IMR-90 (cell line): ENCODE measurements around the gene AGAP1. TPM values are rescaled to one million over a fixed set of nuclear protein-coding genes. Genes with fewer than 3 reads are reported as not detected.

Experiments used
- ATAC-seq: fragments of 200-7000 bp; cut with Tn5 transposase; 2 replicates; pipeline ENCODE4 v1.9.1; 2020; ENCODE audit warnings: low read depth, mild to moderate bottlenecking, moderate library complexity
- BruUV-seq: library from RNA; stranded (reverse); fragments of 400-500 nt; replicated peaks from 2 replicates; lab custom pipeline; 2021; lab: Mats Ljungman, UMichigan
- CTCF ChIA-PET: fragments of 300-600 bp; formaldehyde crosslinking; extraction: SDS; loops from one replicate; lab custom pipeline; 2021; ENCODE audit warnings: antibody characterized with exemption; lab: Yijun Ruan, JAX
- POLR2A ChIA-PET: fragments of 300-600 bp; sonication (Branson Sonifier 250); formaldehyde crosslinking; loops from one replicate; lab custom pipeline; 2022; ENCODE audit warnings: antibody characterized with exemption; ENCODE audit not compliant: unreplicated experiment; lab: Charles Lee
- DNase-seq: peaks from one replicate; pipeline ENCODE4 v3.0.0; 2013
- H2AFZ ChIP-seq: replicated peaks from 2 replicates; pipeline ENCODE3; 2013; ENCODE audit warnings: low read length, mild to moderate bottlenecking; ENCODE audit not compliant: poor library complexity
- H2AK5ac ChIP-seq: 2 replicates; pipeline ENCODE4 v1.6.1; 2013; ENCODE audit warnings: low read depth, low read length, inconsistent platforms
- H2AK9ac ChIP-seq: replicated peaks from 2 replicates; pipeline ENCODE3; 2013; ENCODE audit warnings: mild to moderate bottlenecking, low read depth, low read length, moderate library complexity; ENCODE audit not compliant: poor library complexity
- H2BK120ac ChIP-seq: 2 replicates; pipeline ENCODE4 v1.6.1; 2013; ENCODE audit warnings: low read depth, low read length, inconsistent platforms
- H2BK15ac ChIP-seq: 3 replicates; pipeline ENCODE4 v1.6.1; 2013; ENCODE audit warnings: low read depth, low read length, inconsistent platforms
- H2BK20ac ChIP-seq: 2 replicates; pipeline ENCODE4 v1.6.1; 2013; ENCODE audit warnings: low read depth, mild to moderate bottlenecking, inconsistent platforms, low read length, moderate library complexity
- H2BK5ac ChIP-seq: 2 replicates; pipeline ENCODE4 v1.6.1; 2013; ENCODE audit warnings: mild to moderate bottlenecking, low read depth, low read length, inconsistent platforms; ENCODE audit not compliant: poor library complexity, severe bottlenecking
- H3K14ac ChIP-seq: replicated peaks from 2 replicates; pipeline ENCODE4 v1.6.1; 2013; ENCODE audit warnings: low read depth, low read length, inconsistent platforms
- H3K18ac ChIP-seq: 2 replicates; pipeline ENCODE4 v1.6.1; 2013; ENCODE audit warnings: low read depth, low read length, control low read depth
- H3K23ac ChIP-seq: 2 replicates; pipeline ENCODE4 v1.6.1; 2013; ENCODE audit warnings: low read depth, low read length, inconsistent platforms
- H3K27ac ChIP-seq: 2 replicates; pipeline ENCODE4 v1.5.1; 2013; ENCODE audit warnings: mild to moderate bottlenecking, control low read depth, low read length; ENCODE audit not compliant: insufficient read depth
- H3K27me3 ChIP-seq: 2 replicates; pipeline ENCODE4 v1.6.1; 2013; ENCODE audit warnings: low read length; ENCODE audit not compliant: control insufficient read depth, insufficient read depth
- H3K36me3 ChIP-seq: 2 replicates; pipeline ENCODE4 v1.6.1; 2013; ENCODE audit warnings: low read length, mixed read lengths; ENCODE audit not compliant: control insufficient read depth, insufficient read depth
- H3K4ac ChIP-seq: 2 replicates; pipeline ENCODE4 v1.6.1; 2013; ENCODE audit warnings: low read depth, low read length, inconsistent platforms
- H3K4me1 ChIP-seq: 2 replicates; pipeline ENCODE4 v1.6.1; 2013; ENCODE audit warnings: low read length, mixed read lengths; ENCODE audit not compliant: control insufficient read depth, insufficient read depth
- H3K4me2 ChIP-seq: 2 replicates; pipeline ENCODE4 v1.6.1; 2013; ENCODE audit warnings: low read depth, mild to moderate bottlenecking, control low read depth, low read length, moderate library complexity
- H3K4me3 ChIP-seq: 2 replicates; pipeline ENCODE4 v1.5.1; 2013; ENCODE audit warnings: low read depth, mild to moderate bottlenecking, control low read depth, low read length, moderate library complexity; ENCODE audit not compliant: insufficient read depth
- H3K56ac ChIP-seq: 2 replicates; pipeline ENCODE4 v1.6.1; 2013; ENCODE audit warnings: low read length, inconsistent platforms; ENCODE audit not compliant: insufficient read depth; ENCODE audit errors: extremely low read depth
- H3K79me1 ChIP-seq, 2 experiments: 2 replicates each; pipeline ENCODE4 v1.6.1; 2013; ENCODE audit warnings: low read length in 2 of 2, inconsistent platforms in 1 of 2, low read depth in 1 of 2
- H3K9ac ChIP-seq: 2 replicates; pipeline ENCODE4 v1.6.1; 2013; ENCODE audit warnings: low read depth, low read length, control low read depth
- H3K9me1 ChIP-seq: 2 replicates; pipeline ENCODE4 v1.6.1; 2013; ENCODE audit warnings: low read length, inconsistent platforms; ENCODE audit not compliant: insufficient read depth
- H3K9me3 ChIP-seq: 2 replicates; pipeline ENCODE4 v1.6.1; 2013; ENCODE audit warnings: low read length; ENCODE audit not compliant: control insufficient read depth, insufficient read depth
- H4K20me1 ChIP-seq: 2 replicates; pipeline ENCODE4 v1.6.1; 2013; ENCODE audit warnings: low read length, inconsistent platforms; ENCODE audit not compliant: insufficient read depth
- H4K5ac ChIP-seq: 2 replicates; pipeline ENCODE4 v1.6.1; 2013; ENCODE audit warnings: mild to moderate bottlenecking, low read depth, low read length, control low read depth
- H4K8ac ChIP-seq, 2 experiments: 2 replicates each; pipeline ENCODE4 v1.6.1; 2013; ENCODE audit warnings: low read depth in 2 of 2, low read length in 2 of 2, control low read depth in 1 of 2, inconsistent platforms in 1 of 2
- H4K91ac ChIP-seq: 2 replicates; pipeline ENCODE4 v1.6.1; 2013; ENCODE audit warnings: low read depth, low read length, inconsistent platforms; ENCODE audit not compliant: insufficient read depth
- CEBPB ChIP-seq: IDR thresholded peaks from 2 replicates; pipeline ENCODE4 v1.6.1; 2012; ENCODE audit warnings: low read depth, low read length, improper control_type of control experiment
- MAFK ChIP-seq: IDR thresholded peaks from 2 replicates; pipeline ENCODE4 v1.6.1; 2012; ENCODE audit warnings: low read depth, low read length, improper control_type of control experiment
- MAZ ChIP-seq: IDR thresholded peaks from 2 replicates; pipeline ENCODE4 v1.6.1; 2012; ENCODE audit warnings: low read depth, mild to moderate bottlenecking, low read length, improper control_type of control experiment, moderate library complexity, borderline replicate concordance
- POLR2A ChIP-seq: IDR thresholded peaks from 2 replicates; pipeline ENCODE4 v1.6.1; 2012; ENCODE audit warnings: mild to moderate bottlenecking, low read depth, low read length
- RAD21 ChIP-seq: IDR thresholded peaks from 2 replicates; pipeline ENCODE4 v1.6.1; 2012; ENCODE audit warnings: low read length, improper control_type of control experiment
- RCOR1 ChIP-seq: IDR thresholded peaks from 2 replicates; pipeline ENCODE4 v1.6.1; 2012; ENCODE audit warnings: mild to moderate bottlenecking, low read length, improper control_type of control experiment; ENCODE audit not compliant: insufficient replicate concordance
- RFX5 ChIP-seq: IDR thresholded peaks from 2 replicates; pipeline ENCODE4 v1.8.0; 2012; ENCODE audit warnings: low read depth, mild to moderate bottlenecking, low read length, moderate library complexity
- SMC3 ChIP-seq: fragments of 150-350 bp; IDR thresholded peaks from 2 replicates; pipeline ENCODE4 v1.6.1; 2016; ENCODE audit warnings: low read depth, mild to moderate bottlenecking, antibody characterized with exemption, low read length, moderate library complexity
- USF2 ChIP-seq: fragments of 150-350 bp; IDR thresholded peaks from 2 replicates; pipeline ENCODE4 v1.6.1; 2017; ENCODE audit warnings: mild to moderate bottlenecking, antibody characterized with exemption, low read length, low read depth
- WGBS, 2 experiments: methylation state at CpG; one replicate each; pipeline versions ENCODE4 v1.1.5 to v1.1.7; 2013; ENCODE audit warnings: missing lambda C conversion rate in 2 of 2; ENCODE audit not compliant: insufficient read length in 1 of 2; ENCODE audit errors: extremely low coverage in 2 of 2; 5-methylcytosine and 5-hydroxymethylcytosine counted together
- dilution Hi-C: fragments of 300-500 bp; cut with HindIII; formaldehyde crosslinking; loops from one replicate; pipeline ENCODE4 v1.14.3; 2018; ENCODE audit warnings: low sequenced_read_pairs; ENCODE audit not compliant: unreplicated experiment
- in situ Hi-C: fragments of 300-500 bp; cut with MboI; formaldehyde crosslinking; loops from 3 replicates; pipeline ENCODE4 v1.14.3; 2019; ENCODE audit warnings: low sequenced_read_pairs, inconsistent platforms, mixed read lengths
- intact Hi-C: fragments of 100-400 bp; cut with micrococcal nuclease; formaldehyde crosslinking; loops from 2 replicates; pipeline ENCODE4 v1.10.0; 2022
- polyA plus RNA-seq, 3 experiments: library from polyadenylated mRNA; depleted of rRNA; stranded (reverse); fragments of >200 nt; gene quantifications; 2 replicates each; pipeline ENCODE4 v1.2.3, GENCODE V29; 2012; ENCODE audit warnings: low replicate concordance in 1 of 3
- total RNA-seq: library from RNA; depleted of rRNA; stranded (reverse); fragments of >200 nt; gene quantifications from 2 replicates; pipeline ENCODE4 v1.2.3, GENCODE V29; 2012
- TF ChIP-seq, protein P1 (sequence below): fragments of 150-350 bp; IDR thresholded peaks from 2 replicates; pipeline ENCODE4 v1.6.1; 2016; ENCODE audit warnings: low read depth, mild to moderate bottlenecking, low read length, moderate library complexity, borderline replicate concordance

The AGAP1 gene
- total and polyA plus RNA-seq, 2 of the 4 experiments (the other 2 are of a cell fraction) = 15.1 to 16.4 TPM

DNA sequence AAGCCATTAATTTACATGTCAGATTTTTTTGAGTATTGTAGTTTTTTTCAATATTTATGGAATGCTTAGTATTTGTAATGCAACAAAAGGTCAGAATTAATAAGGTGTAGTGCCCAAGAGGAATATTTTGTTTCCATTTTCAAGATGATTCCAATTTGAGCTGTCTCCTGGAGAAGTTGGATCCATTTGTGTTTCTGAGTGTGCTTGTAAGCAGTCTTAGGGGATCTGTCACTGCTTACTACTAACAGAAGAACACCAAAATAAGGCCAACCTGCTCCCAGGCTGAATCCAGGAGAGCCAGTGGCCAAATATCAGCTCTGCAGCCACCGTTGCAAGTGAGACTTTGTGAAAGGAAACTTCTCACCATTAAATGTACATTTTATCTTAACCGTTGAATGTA lies 129.9 kb downstream of the AGAP1 start:
- H3K18ac ChIP-seq = no peak overlapping the region
- peaks cover 85% of the 10 kb centered on the region for H4K20me1 ChIP-seq
- H3K4ac ChIP-seq = no peak overlapping the region
- peaks cover 6% of the 10 kb centered on the region for H3K4me1 ChIP-seq
- no peak overlapping the region for H3K27ac ChIP-seq
- H3K36me3 ChIP-seq = no peaks in the 10 kb centered on the region
- no peak overlapping the region for H2AK9ac ChIP-seq
- H3K9me1 ChIP-seq = peaks cover 14% of the 10 kb centered on the region; the same call in 1 of the 2 replicates
- H3K56ac ChIP-seq = no peak overlapping the region
- H4K91ac ChIP-seq = no peak overlapping the region
- ATAC-seq (no peak), DNase-seq (no peak)
- ChIA-PET POLR2A (no interaction called here), CTCF (no interaction called here)
- H3K9ac ChIP-seq = no peak overlapping the region
- H2BK120ac ChIP-seq = no peak overlapping the region
- no CpG with 5 or more reads among the region's 2 CpGs for WGBS, 2 experiments
- no peak overlapping the region for H3K4me2 ChIP-seq
- no TSS peak for BruUV-seq
- no peaks in the 10 kb centered on the region for H3K27me3 ChIP-seq
- H3K4me3 ChIP-seq = no peak overlapping the region
- H2BK20ac ChIP-seq = no peak overlapping the region
- H3K79me1 ChIP-seq = peaks cover 47 to 63% of the 10 kb centered on the region in 2 experiments
- H4K5ac ChIP-seq = no peak overlapping the region
- intact Hi-C loops = no loop called here
- no peak overlapping the region for H2AK5ac ChIP-seq
- no peak overlapping the region for H4K8ac ChIP-seq
- in situ Hi-C loops = loop anchor here (25.0 kb wide), 1 partner anchor 539 kb away; the partner anchor contains the start of gene GBX2
- H2AFZ ChIP-seq = no peak overlapping the region
- no peak overlapping the region for H3K14ac ChIP-seq
- no peak overlapping the region for H2BK5ac ChIP-seq
- TF ChIP-seq USF2 (no peak), POLR2A (no peak), MAFK (no peak), CEBPB (no peak), RFX5 (no peak), RAD21 (no peak), RCOR1 (no peak), MAZ (no peak), SMC3 (no peak)
- TF ChIP-seq, protein P1, sequence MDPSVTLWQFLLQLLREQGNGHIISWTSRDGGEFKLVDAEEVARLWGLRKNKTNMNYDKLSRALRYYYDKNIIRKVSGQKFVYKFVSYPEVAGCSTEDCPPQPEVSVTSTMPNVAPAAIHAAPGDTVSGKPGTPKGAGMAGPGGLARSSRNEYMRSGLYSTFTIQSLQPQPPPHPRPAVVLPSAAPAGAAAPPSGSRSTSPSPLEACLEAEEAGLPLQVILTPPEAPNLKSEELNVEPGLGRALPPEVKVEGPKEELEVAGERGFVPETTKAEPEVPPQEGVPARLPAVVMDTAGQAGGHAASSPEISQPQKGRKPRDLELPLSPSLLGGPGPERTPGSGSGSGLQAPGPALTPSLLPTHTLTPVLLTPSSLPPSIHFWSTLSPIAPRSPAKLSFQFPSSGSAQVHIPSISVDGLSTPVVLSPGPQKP = no peak
- dilution Hi-C loops = no loop called here
- peaks cover 3% of the 10 kb centered on the region; the same call in 1 of the 2 replicates for H3K9me3 ChIP-seq
- H3K23ac ChIP-seq = no peak overlapping the region
- H2BK15ac ChIP-seq = no peak overlapping the region
